Esophagus squamous epithelium (tissue), 5 donors: ENCODE results near the gene ADGRG3. TPM values are rescaled to one million over a fixed set of nuclear protein-coding genes. Genes with fewer than 3 reads are reported as not detected.

Experiments used
- DNase-seq: peaks from one replicate; lab custom pipeline; 2025; lab: John Stamatoyannopoulos, UW
- H3K27ac ChIP-seq, 4 donors: fragments of 200-600 bp; sonication (generic); one replicate each; pipeline ENCODE4 v1.5.1; 2016 to 2019; ENCODE audit warnings: mild to moderate bottlenecking in 1 of 4
- H3K27me3 ChIP-seq, 4 donors: fragments of 200-600 bp; sonication (generic); 1 replicate in 3 of 4; 2 replicates in 1 of 4; pipeline versions ENCODE4 v1.5.1 to v1.6.0; 2017 to 2021; ENCODE audit warnings: antibody characterized with exemption in 1 of 4
- H3K36me3 ChIP-seq, 3 donors: fragments of 200-600 bp; sonication (generic); one replicate each; pipeline ENCODE4 v1.5.1; 2016 to 2019
- H3K4me1 ChIP-seq, 3 donors: fragments of 200-600 bp; sonication (generic); one replicate each; pipeline ENCODE4 v1.5.1; 2017 to 2019
- H3K4me3 ChIP-seq, 4 donors: fragments of 200-600 bp; sonication (generic); 1 replicate in 3 of 4; 2 replicates in 1 of 4; pipeline ENCODE4 v1.5.1; 2016 to 2019; ENCODE audit warnings: mild to moderate bottlenecking in 2 of 4, moderate library complexity in 1 of 4
- H3K9me3 ChIP-seq, 3 donors: fragments of 200-600 bp; sonication (generic); one replicate each; pipeline ENCODE4 v1.5.1; 2016 to 2019
- CTCF ChIP-seq, 6 experiments: fragments of 450-650 bp in 4 of 6; fragments of 200-600 bp in 2 of 6; sonication (generic) in 2 of 6; IDR thresholded peaks; one replicate each; pipeline ENCODE4 v1.5.1; 2016 to 2019; ENCODE audit warnings: antibody characterized with exemption in 6 of 6, mild to moderate bottlenecking in 4 of 6, moderate library complexity in 4 of 6
- POLR2A ChIP-seq, 4 donors: fragments of 450-650 bp; IDR thresholded peaks; one replicate each; pipeline ENCODE4 v1.6.1; 2017; ENCODE audit warnings: antibody characterized with exemption in 4 of 4, mild to moderate bottlenecking in 4 of 4, moderate library complexity in 3 of 4
- WGBS, 2 donors: methylation state at CpG; one replicate each; pipeline ENCODE4 v1.1.5; 2018; 5-methylcytosine and 5-hydroxymethylcytosine counted together
- intact Hi-C: fragments of 100-400 bp; cut with DNase I; formaldehyde crosslinking; loops from one replicate; pipeline ENCODE4 v1.15.0; 2022
- total RNA-seq, 4 donors: library from RNA; depleted of rRNA; stranded (reverse); fragments of >200 nt; gene quantifications; one replicate each; pipeline ENCODE4 v1.1.0, GENCODE V29; 2016
- donor health status: DM: yes; HTN: yes; CAD: no.

The ADGRG3 gene
- total RNA-seq, 4 donors from 2014 or later = 1.5 to 3.9 (median 2.1) TPM; not detected in 1

- DNase-seq = no peak
- WGBS, 2 donors = 71 to 93% methylated on average over 5 to 14 of the region's 30 CpGs
- intact Hi-C loops = no loop called here
Observed at GRCh38 chr16:57725976-57726375, 57.9 kb downstream of the ADGRG3 start.

GRCh38 chr16:57726433-57726947 lies 58.4 kb downstream of the ADGRG3 start:
- H3K4me1 ChIP-seq = no peaks in the 10 kb centered on the region
- no peaks in the 10 kb centered on the region for H3K9me3 ChIP-seq
- TF ChIP-seq CTCF (IDR thresholded peaks at IDR 0.05) (no peak), POLR2A (IDR thresholded peaks at IDR 0.05) (no peak)
- intact Hi-C loops = no loop called here
- no peaks in the 10 kb centered on the region for H3K36me3 ChIP-seq
- peaks cover 0 to 7% (median 0%) of the 10 kb centered on the region in 4 donors for H3K27me3 ChIP-seq
- 69 to 75% methylated on average over 6 to 7 of the region's 7 CpGs for WGBS, 2 donors
- H3K4me3 ChIP-seq = no peak overlapping the region
- H3K27ac ChIP-seq = no peak overlapping the region
- no peak for DNase-seq

More at GRCh38 chr16:57725976-57726375, 57.9 kb downstream of the ADGRG3 start:
- Histone ChIP-seq H3K27ac (no peak overlapping the region), H3K36me3 (no peaks in the 10 kb centered on the region), H3K9me3 (no peaks in the 10 kb centered on the region), H3K4me3 (no peak overlapping the region), H3K27me3 (peaks cover 0 to 7% (median 0%) of the 10 kb centered on the region in 4 donors), H3K4me1 (no peaks in the 10 kb centered on the region)
- no peak for TF ChIP-seq CTCF (IDR thresholded peaks at IDR 0.05)
- TF ChIP-seq POLR2A (IDR thresholded peaks at IDR 0.05) = no peak

- no peaks in the 10 kb centered on the region for H3K4me1 ChIP-seq
- H3K4me3 ChIP-seq = no peak overlapping the region
- intact Hi-C loops = no loop called here
- H3K27ac ChIP-seq = no peak overlapping the region
- DNase-seq = no peak
- no peaks in the 10 kb centered on the region for H3K36me3 ChIP-seq
- TF ChIP-seq CTCF (IDR thresholded peaks at IDR 0.05) = no peak
- no peak for TF ChIP-seq POLR2A (IDR thresholded peaks at IDR 0.05)
- H3K27me3 ChIP-seq = peaks cover 0 to under 1% (median 0%) of the 10 kb centered on the region in 4 donors
- no peaks in the 10 kb centered on the region for H3K9me3 ChIP-seq
- 46 to 55% methylated on average over 3 to 4 of the region's 4 CpGs for WGBS, 2 donors
Observed at GRCh38 chr16:57727610-57728009, 59.5 kb downstream of the ADGRG3 start.

GRCh38 chr16:57728336-57729181 lies 60.5 kb downstream of the ADGRG3 start:
- 83% methylated on average over 1 to 2 of the region's 14 CpGs for WGBS, 2 donors
- intact Hi-C loops = no loop called here

More at GRCh38 chr16:57728336-57729181, 60.5 kb downstream of the ADGRG3 start:
- H3K27me3 ChIP-seq = no peaks in the 10 kb centered on the region
- no peak overlapping the region for H3K27ac ChIP-seq
- TF ChIP-seq POLR2A (IDR thresholded peaks at IDR 0.05) (no peak), CTCF (IDR thresholded peaks at IDR 0.05) (no peak)
- H3K9me3 ChIP-seq = no peaks in the 10 kb centered on the region
- DNase-seq = no peak
- H3K4me3 ChIP-seq = no peak overlapping the region
- H3K4me1 ChIP-seq = no peaks in the 10 kb centered on the region
- H3K36me3 ChIP-seq = no peaks in the 10 kb centered on the region
